K562 (cell line): Measurements from ENCODE around the gene ARL6IP1. TPM values are rescaled to one million over a fixed set of nuclear protein-coding genes. Genes with fewer than 3 reads are reported as not detected.
"Not testable (repeated sequence)": the region's sequence is repeated elsewhere in the genome, so short reads cannot be mapped to it uniquely, and the experiment has no call there.

Experiments used
- ATAC-seq: fragments of 200-7000 bp; cut with Tn5 transposase; 3 replicates; pipeline ENCODE4 v1.9.1; 2020; ENCODE audit warnings: moderate library complexity
- BruUV-seq: library from RNA; stranded (reverse); fragments of 400-500 nt; replicated peaks from 2 replicates; lab custom pipeline; 2021; lab: Mats Ljungman, UMichigan
- CTCF ChIA-PET: fragments of 300-600 bp; formaldehyde crosslinking; extraction: SDS; loops from one replicate; lab custom pipeline; 2021; ENCODE audit warnings: low intra/inter-chr PET ratio; lab: Yijun Ruan, JAX
- POLR2A ChIA-PET: fragments of 300-600, 350-650 bp; sonication (Branson Sonifier 250); formaldehyde crosslinking; extraction: SDS; loops from one replicate; lab custom pipeline; 2021; ENCODE audit warnings: antibody characterized with exemption, inconsistent platforms; lab: Yijun Ruan, JAX
- DNase-seq, 4 experiments: peaks; one replicate each; pipeline versions ENCODE4 v3.0.0 to v3.0.0-alpha.2; 2011 to 2018; ENCODE audit warnings: low spot score in 3 of 4, mixed read lengths in 3 of 4; ENCODE audit errors: extremely low read depth in 1 of 4
- FAIRE-seq: peaks from 2 replicates; lab custom pipeline; 2011; peaks lifted over from hg19 to GRCh38; lab: Jason Lieb, UNC
- H2AFZ ChIP-seq: 2 replicates; pipeline ENCODE4 v1.6.0; 2011; ENCODE audit warnings: low read depth, low read length, control low read depth, inconsistent platforms
- H3K27ac ChIP-seq: fragments of 200-600 bp; 3 replicates; pipeline ENCODE4 v1.8.0; 2011; ENCODE audit warnings: low read depth, mild to moderate bottlenecking, control low read depth, inconsistent platforms, low read length, moderate library complexity, mixed read lengths; ENCODE audit errors: extremely low read depth
- H3K27me3 ChIP-seq, 2 experiments: fragments of 300-600 bp in 1 of 2; 2 replicates in 1 of 2; 3 replicates in 1 of 2; pipeline versions ENCODE4 v1.6.0 to v1.8.0; 2011; ENCODE audit warnings: inconsistent platforms in 2 of 2, low read length in 2 of 2, mild to moderate bottlenecking in 1 of 2, mixed read lengths in 1 of 2, moderate library complexity in 1 of 2; ENCODE audit not compliant: control insufficient read depth in 2 of 2, insufficient read depth in 2 of 2
- H3K36me3 ChIP-seq: fragments of 300-600 bp; 3 replicates; pipeline ENCODE4 v1.8.0; 2011; ENCODE audit warnings: mild to moderate bottlenecking, low read length, inconsistent platforms; ENCODE audit not compliant: control insufficient read depth, insufficient read depth
- H3K4me1 ChIP-seq, 2 experiments: fragments of 200-600 bp in 1 of 2; replicated peaks in 1 of 2; 2 replicates in 1 of 2; 3 replicates in 1 of 2; pipeline versions ENCODE4 v1.5.1 to v1.8.0; 2011; ENCODE audit warnings: inconsistent platforms in 2 of 2, low read length in 2 of 2, mild to moderate bottlenecking in 1 of 2, mixed read lengths in 1 of 2, moderate library complexity in 1 of 2; ENCODE audit not compliant: control insufficient read depth in 2 of 2, insufficient read depth in 2 of 2
- H3K4me2 ChIP-seq: 2 replicates; pipeline ENCODE4 v1.6.1; 2011; ENCODE audit warnings: low read length, control low read depth, inconsistent platforms, mixed read lengths; ENCODE audit not compliant: insufficient read depth
- H3K4me3 ChIP-seq: fragments of 200-600 bp; sonication (generic), shearing (Covaris generic); 2 replicates; pipeline ENCODE4 v1.5.1; 2016; ENCODE audit warnings: control low read depth, inconsistent platforms
- H3K79me2 ChIP-seq: fragments of 200-600 bp; 3 replicates; pipeline ENCODE4 v1.8.0; 2011; ENCODE audit warnings: low read length, inconsistent platforms; ENCODE audit not compliant: control insufficient read depth, insufficient read depth
- H3K9ac ChIP-seq, 2 experiments: 2 replicates each; pipeline versions ENCODE4 v1.6.0 to v1.6.1; 2011; ENCODE audit warnings: low read depth in 2 of 2, low read length in 2 of 2, control low read depth in 1 of 2, inconsistent platforms in 1 of 2, mild to moderate bottlenecking in 1 of 2, mixed read lengths in 1 of 2; ENCODE audit not compliant: insufficient read depth in 1 of 2
- H3K9me1 ChIP-seq: one replicate; pipeline ENCODE4 v1.6.0; 2011; ENCODE audit warnings: inconsistent platforms, mild to moderate bottlenecking, low read length, moderate library complexity; ENCODE audit not compliant: control insufficient read depth, insufficient read depth
- H3K9me3 ChIP-seq: replicated peaks from 2 replicates; pipeline ENCODE4 v1.5.1; 2011; ENCODE audit warnings: low read depth, low read length, inconsistent platforms; ENCODE audit not compliant: control insufficient read depth, insufficient read depth
- H4K20me1 ChIP-seq: replicated peaks from 2 replicates; pipeline ENCODE4 v1.6.1; 2011; ENCODE audit warnings: low read length, inconsistent platforms, mixed read lengths; ENCODE audit not compliant: control insufficient read depth, insufficient read depth
- WGBS: fragments of 100-300 bp; shearing (Covaris generic); methylation state at CpG from one replicate; pipeline ENCODE4 v1.1.6; 2016; ENCODE audit warnings: low coverage, mixed read lengths; ENCODE audit not compliant: insufficient coverage; ENCODE audit errors: missing lambda C conversion rate; 5-methylcytosine and 5-hydroxymethylcytosine counted together
- in situ Hi-C: fragments of 300-500 bp; cut with MboI; formaldehyde crosslinking; loops from 4 replicates; pipeline ENCODE4 v1.15.0; 2018; ENCODE audit warnings: inconsistent platforms, mixed read lengths
- intact Hi-C: fragments of 100-400 bp; cut with micrococcal nuclease; formaldehyde crosslinking; loops from 2 replicates; pipeline ENCODE4 v1.14.2; 2022
- polyA plus RNA-seq, 8 experiments: library from polyadenylated mRNA; depleted of rRNA in 4 of 8; stranded (reverse) in 5 of 8; unstranded in 3 of 8; fragments of >200 nt; fragmentation: Nextera tagmentation in 2 of 8; fragmentation: Illumina TruSeq in 1 of 8; extraction: Ambion mirVana in 2 of 8; extraction: Trizol in 1 of 8; gene quantifications; 2 replicates each; pipeline versions ENCODE4 v1.2.1 to v1.2.3, GENCODE V29; 2011 to 2014; ENCODE audit warnings: inconsistent platforms in 1 of 8, missing spikeins in 1 of 8
- total RNA-seq, 7 experiments: library from RNA; depleted of rRNA in 6 of 7; stranded (reverse); fragments of >200 nt in 6 of 7; fragmentation: Illumina TruSeq in 2 of 7; extraction: Trizol in 2 of 7; gene quantifications; 2 replicates each; pipeline versions ENCODE4 v1.2.1 to v1.2.3, GENCODE V29; 2011 to 2021; ENCODE audit warnings: low replicate concordance in 1 of 7

Gene ARL6IP1
- total and polyA plus RNA-seq, 9 of the 15 experiments (the other 6 are each of a cell fraction or from before 2014, with no cell fraction given), result 102 to 391 (median 162) TPM

DNA sequence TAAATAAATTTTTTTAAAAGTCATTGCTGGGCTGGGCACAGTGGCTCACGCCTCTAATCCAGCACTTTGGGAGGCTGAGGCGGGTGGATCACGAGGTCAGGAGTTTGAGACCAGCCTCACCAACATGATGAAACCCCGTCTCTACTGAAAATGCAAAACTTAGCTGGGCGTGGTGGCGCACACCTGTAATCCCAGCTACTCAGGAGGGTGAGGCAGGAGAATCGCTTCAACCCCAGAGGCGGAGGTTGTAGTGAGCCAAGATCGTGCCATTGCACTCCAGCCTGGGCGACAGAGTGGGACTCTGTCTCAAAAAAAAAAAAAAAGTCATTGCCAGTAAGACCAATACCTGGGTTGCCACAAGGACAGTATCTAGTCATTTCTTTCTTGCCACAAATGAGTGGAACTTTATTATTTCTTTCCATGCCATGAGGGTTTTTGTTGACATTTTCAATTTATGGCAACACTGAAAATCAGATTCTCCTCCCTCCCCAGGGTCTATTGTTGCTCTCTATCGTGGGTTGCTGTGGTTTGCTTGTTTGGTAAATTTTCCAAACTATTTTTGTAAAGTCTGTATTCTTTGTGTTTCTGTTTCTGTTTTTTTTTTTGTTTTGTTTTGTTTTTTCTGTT is 30.9 kb downstream of the ARL6IP1 start:
- CTCF ChIA-PET, FAIRE-seq, ATAC-seq, H3K27me3 ChIP-seq, H3K9me1 ChIP-seq, H3K79me2 ChIP-seq, in situ Hi-C loops, H2AFZ ChIP-seq, H3K9me3 ChIP-seq, H3K36me3 ChIP-seq, H3K9ac ChIP-seq, H3K4me2 ChIP-seq, BruUV-seq, DNase-seq, H3K4me1 ChIP-seq, intact Hi-C loops, H3K4me3 ChIP-seq, H4K20me1 ChIP-seq, H3K27ac ChIP-seq: not testable (repeated sequence)
- WGBS, result 69% methylated on average over 9 of the region's 11 CpGs
- POLR2A ChIA-PET, result interaction anchor here (1.5 kb wide), 1 partner anchor 20 kb away, joined by 7 read pairs; the partner anchor contains the start of gene RPS15A

- not testable (repeated sequence) for BruUV-seq
These were observed 34.1 kb downstream of the ARL6IP1 start for GRCh38 chr16:18767217-18767616.

More at GRCh38 chr16:18767217-18767616, 34.1 kb downstream of the ARL6IP1 start:
- H3K27ac ChIP-seq, CTCF ChIA-PET, H3K4me2 ChIP-seq, ATAC-seq, POLR2A ChIA-PET, H3K4me1 ChIP-seq, H3K9me1 ChIP-seq, H3K79me2 ChIP-seq, H2AFZ ChIP-seq, DNase-seq, H3K27me3 ChIP-seq, H3K36me3 ChIP-seq, in situ Hi-C loops, H3K9me3 ChIP-seq, H3K4me3 ChIP-seq, intact Hi-C loops, H4K20me1 ChIP-seq, H3K9ac ChIP-seq: not testable (repeated sequence)
- FAIRE-seq, result peak; percentile 74
- WGBS, result 55% methylated on average over 4 of the region's 7 CpGs
